GM19324 (cell line): ENCODE measurements around the gene FAM131A.
"Not testable (repeated sequence)": the region's sequence is repeated elsewhere in the genome, so short reads cannot be mapped to it uniquely, and the experiment has no call there.

Experiments
- ATAC-seq: cut with Tn5 transposase; IDR thresholded peaks from one replicate; pipeline ENCODE4 v1.9.1; 2021; ENCODE audit warnings: mild to moderate bottlenecking, moderate library complexity; ENCODE audit not compliant: unreplicated experiment, low FRiP score

The FAM131A gene

DNA sequence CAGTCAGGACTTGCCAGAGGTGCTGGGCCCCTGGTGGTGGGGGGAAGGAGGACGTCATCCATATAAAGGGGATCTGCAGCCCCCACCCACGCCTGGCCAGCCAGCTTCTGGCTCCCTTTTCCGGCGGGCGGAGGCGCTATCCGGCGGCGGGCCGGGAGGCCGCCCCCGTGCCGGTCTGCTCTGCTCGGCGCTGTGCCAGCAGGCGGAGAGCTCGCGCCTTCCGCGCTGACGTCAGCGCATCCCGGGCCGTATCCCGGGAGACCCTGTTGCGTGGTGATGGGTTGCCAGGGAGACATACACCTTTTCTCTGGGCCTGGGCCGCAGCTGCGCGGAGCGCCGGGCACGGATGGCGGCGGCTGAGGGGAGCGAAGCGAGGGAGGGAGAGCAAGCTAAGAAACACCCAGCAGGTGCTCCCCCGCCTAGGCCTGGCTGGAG is 1.1 kb downstream of the FAM131A start:
- ATAC-seq, result no peak

- no peak for ATAC-seq
These were observed 1.6 kb downstream of the FAM131A start for GRCh38 chr3:184339001-184339400.

DNA sequence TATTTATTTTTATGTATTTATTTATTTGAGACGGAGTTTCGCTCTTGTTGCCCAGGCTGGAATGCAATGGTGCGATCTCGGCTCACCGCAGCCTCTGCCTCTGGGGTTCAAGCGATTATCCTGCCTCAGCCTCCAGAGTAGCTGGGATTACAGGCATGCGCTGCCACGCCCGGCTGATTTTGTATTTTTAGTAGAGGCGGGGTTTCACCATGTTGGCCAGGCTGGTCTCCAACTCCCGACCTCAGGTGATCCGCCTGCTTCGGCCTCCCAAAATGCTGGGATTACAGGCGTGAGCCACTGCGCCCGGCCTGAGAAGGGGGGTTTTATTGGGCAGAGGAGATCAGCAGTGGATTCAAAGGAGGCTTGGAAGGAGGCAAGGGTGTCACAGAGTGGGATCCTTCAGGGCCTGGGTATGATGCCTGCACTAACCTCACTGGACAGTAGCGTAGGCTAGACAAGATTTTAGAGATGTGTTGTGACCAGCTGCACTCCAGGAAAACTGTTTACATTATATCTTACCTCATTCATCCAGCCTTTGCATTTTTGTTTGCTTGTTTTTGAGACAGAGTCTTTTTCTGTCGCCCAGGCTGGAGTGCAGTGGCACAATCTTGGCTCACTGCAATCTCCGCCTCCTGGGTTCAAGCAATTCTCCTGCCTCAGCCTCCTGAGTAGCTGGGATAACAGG is 2.2 kb downstream of the FAM131A start:
- ATAC-seq, result not testable (repeated sequence)

- ATAC-seq, result no peak
These were observed 4.5 kb downstream of the FAM131A start for GRCh38 chr3:184341925-184342324.

GRCh38 chr3:184343200-184343876 is 5.9 kb downstream of the FAM131A start:
- ATAC-seq, result no peak

DNA sequence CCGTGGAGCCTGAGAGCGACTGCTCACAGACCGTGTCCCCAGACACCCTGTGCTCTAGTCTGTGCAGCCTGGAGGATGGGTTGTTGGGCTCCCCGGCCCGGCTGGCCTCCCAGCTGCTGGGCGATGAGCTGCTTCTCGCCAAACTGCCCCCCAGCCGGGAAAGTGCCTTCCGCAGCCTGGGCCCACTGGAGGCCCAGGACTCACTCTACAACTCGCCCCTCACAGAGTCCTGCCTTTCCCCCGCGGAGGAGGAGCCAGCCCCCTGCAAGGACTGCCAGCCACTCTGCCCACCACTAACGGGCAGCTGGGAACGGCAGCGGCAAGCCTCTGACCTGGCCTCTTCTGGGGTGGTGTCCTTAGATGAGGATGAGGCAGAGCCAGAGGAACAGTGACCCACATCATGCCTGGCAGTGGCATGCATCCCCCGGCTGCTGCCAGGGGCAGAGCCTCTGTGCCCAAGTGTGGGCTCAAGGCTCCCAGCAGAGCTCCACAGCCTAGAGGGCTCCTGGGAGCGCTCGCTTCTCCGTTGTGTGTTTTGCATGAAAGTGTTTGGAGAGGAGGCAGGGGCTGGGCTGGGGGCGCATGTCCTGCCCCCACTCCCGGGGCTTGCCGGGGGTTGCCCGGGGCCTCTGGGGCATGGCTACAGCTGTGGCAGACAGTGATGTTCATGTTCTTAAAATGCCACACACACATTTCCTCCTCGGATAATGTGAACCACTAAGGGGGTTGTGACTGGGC is 7.3 kb downstream of the FAM131A start:
- ATAC-seq, result no peak

DNA sequence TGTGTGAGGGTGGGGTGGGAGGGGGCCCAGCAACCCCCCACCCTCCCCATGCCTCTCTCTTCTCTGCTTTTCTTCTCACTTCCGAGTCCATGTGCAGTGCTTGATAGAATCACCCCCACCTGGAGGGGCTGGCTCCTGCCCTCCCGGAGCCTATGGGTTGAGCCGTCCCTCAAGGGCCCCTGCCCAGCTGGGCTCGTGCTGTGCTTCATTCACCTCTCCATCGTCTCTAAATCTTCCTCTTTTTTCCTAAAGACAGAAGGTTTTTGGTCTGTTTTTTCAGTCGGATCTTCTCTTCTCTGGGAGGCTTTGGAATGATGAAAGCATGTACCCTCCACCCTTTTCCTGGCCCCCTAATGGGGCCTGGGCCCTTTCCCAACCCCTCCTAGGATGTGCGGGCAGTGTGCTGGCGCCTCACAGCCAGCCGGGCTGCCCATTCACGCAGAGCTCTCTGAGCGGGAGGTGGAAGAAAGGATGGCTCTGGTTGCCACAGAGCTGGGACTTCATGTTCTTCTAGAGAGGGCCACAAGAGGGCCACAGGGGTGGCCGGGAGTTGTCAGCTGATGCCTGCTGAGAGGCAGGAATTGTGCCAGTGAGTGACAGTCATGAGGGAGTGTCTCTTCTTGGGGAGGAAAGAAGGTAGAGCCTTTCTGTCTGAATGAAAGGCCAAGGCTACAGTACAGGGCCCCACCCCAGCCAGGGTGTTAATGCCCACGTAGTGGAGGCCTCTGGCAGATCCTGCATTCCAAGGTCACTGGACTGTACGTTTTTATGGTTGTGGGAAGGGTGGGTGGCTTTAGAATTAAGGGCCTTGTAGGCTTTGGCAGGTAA is 8.1 kb downstream of the FAM131A start:
- ATAC-seq, result no peak

- no peak for ATAC-seq
These were observed 9.2 kb downstream of the FAM131A start for GRCh38 chr3:184346480-184347190.

DNA sequence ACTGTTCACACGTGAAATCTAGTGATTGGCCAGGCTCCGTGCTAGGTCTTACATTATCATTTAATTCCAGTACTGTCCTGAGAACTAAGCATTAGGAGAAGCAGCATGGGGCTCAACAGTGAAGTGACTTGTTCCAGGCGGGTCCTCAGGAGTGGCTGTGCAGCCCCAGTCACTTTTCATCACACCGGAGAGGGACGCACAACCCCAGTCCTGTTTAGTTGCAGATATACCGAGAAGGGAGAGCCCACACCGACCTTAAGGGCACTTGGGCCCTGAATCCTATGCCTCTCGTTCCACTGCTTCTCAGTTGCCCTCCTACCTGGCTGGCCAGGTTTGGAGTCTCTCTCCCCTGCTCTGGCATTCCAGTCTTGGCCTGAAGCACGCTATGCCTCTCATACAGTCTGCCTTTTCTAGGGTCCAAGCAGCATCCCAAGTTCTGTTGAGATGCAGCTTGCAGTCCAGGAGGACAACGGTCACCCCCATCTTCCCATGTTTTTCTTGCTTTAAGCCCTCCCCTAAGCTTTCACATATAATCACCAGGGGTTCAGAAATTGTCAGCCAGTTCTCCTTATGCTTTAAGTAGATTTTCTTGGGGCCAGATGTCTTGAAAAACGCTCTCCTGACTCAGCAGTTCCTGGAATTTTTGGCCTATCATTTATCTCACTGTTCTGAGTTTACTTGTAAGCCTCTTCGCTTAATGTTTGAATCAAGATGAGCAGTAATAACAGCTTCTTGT is 10.1 kb downstream of the FAM131A start:
- no peak for ATAC-seq

DNA sequence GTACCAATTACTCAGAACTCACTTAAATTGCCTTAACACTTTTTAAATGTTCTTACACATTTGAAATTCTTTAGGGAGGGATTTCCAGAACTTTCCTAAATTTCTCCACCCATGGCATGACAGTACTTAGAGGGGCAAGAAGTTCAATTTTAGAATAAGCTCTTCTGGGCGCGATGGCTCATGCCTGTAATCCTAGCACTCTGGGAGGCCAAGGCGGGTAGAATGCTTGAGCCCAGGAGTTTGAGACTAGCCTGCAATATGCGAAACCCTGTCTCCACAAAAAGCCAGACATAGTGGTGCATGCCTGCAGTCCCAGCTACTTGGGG is 10.6 kb downstream of the FAM131A start:
- no peak for ATAC-seq

DNA sequence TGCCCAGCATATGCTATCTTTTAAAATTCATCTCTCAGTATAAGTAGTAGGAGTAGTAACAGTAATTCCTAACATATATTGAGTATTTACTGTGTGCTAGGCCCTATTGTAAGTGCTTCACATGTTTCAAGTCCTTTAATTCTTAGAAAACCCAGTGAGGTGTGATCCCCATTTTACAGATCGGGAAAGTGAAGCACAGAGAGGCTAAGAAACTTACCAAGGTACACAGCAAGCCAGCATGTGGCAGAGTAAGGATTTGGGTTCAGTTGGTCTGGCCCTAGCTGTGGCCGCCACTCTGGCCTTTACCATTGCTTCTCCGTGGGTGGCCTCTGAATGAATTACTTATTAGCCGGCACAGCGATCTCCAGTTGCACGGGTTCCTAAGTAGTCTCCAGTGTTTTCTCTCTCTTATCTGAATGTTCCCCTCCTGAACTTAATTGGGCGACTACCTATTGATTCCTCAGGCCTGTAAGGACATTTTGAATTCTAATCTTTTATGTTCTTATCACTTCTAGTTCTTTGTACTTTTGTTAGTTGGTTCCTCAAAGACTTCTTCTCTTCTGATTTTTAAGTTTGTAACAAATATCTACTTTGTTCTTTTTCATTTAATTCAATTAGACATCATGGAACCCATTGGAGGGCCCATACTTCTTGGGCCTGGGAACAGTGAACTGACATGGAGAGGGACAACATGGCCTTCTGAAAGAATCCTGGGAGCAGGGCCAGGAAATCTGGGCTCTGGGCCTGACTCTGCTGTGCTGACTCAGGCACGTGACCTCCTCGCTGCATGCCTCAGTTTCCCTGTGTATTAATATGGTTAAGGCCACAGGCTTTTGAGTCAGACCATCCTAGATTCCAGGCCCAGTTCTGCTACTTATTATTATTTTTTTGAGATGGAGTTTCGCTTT is 12.4 kb downstream of the FAM131A start:
- no peak for ATAC-seq

- ATAC-seq, result no peak
These were observed 13.2 kb downstream of the FAM131A start for GRCh38 chr3:184350618-184351017.

- no peak for ATAC-seq
These were observed 14.2 kb downstream of the FAM131A start for GRCh38 chr3:184351511-184352148.

DNA sequence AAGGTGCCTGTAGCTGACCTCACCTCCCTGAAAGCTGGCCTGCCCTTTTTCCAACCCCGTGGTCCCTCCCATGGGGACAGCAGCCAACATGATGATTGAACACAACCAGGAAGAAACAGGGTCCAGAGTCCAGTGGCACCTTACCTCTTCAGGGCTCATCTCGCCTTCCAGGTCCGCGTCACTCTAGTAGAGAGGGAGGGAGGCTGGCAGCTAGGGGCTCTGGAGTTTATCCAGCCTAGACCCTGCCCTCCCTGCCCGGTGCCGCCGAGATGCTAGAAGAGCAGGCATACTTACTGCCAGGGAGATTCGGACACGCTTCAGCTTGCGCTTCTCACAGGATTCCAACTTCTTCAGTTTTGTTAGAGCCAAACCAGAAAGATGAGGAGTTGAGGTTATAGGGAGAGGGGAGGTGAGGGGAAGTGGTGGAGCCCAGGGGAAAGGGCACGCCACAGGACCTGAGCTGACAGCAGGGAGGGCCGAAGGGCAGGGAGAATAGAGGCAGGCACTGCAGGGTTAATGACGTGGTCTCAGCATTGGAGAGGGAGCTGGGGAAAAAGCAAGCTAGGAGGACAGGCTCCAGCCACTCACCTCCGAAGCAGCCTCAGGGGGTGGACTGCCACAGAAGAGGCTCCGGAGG is 14.9 kb downstream of the FAM131A start:
- ATAC-seq, result no peak

DNA sequence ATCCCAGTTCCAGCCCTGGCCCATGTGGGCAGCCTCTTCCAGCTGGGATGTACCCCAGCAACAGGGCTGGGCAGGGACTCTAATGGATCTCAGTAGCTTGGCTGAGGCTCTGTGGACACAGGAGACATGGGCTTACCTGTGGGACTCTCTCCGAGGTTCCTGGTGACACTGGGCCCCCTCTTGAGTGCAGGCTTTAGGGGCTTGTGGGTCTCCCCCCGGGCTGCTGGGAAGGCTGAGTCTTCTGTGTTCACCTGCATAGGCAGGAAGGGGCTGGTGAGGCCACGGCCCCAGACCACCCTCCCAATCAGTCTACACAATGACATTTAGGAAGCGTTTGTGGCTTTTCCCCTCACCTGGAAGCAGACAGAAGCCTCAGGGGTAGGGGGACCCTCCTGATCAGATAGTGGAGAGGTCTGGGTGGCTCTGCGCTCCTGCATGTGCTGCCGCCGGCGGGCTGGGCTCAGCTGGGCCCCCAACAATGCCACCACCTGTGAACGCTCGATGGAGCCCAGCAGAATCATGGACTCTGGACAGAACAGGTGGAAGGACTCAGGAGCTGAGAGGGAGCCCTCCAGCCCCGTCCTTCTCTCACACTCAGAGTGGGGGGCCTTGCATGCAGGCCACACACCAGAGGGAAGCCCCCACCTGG is 15.6 kb downstream of the FAM131A start:
- ATAC-seq, result no peak

GRCh38 chr3:184353546-184353941 is 16.1 kb downstream of the FAM131A start:
- no peak for ATAC-seq

DNA sequence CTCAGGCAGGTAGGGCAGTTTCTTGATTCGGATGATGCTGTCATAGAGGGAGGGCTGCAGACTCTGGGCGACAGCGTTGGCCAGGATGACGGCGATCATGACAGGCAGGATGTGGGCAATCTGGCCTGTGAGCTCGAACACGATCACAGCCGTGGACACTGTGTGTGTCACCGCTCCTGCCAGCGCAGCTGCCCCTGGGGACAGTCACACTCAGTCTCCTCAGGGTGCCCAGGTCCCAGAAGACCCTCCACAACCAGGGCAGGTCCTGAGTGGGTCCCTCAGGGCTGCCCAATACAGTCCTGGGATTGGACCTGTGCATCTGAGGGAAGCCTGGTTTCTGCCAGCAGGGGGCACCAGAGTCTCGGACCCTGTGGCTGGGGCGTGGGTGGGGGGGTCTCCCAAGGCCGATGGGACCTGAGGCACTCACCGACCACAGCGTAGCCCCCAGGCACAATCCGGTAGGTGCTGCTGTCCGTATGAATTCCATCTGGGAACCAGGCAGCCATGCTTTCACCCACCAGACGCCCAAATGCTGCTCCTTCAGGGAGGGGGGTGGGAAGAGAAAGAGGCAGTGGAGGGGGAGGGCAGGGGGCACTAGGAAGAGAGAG is 16.8 kb downstream of the FAM131A start:
- no peak for ATAC-seq
